Measurements from ENCODE around the gene NFASC. TPM values are rescaled to one million over a fixed set of nuclear protein-coding genes. Genes with fewer than 3 reads are reported as not detected.

The NFASC gene
- total RNA-seq, 1 experiment from 2014 or later: 16.9 TPM

- H3K27me3 ChIP-seq (ENCODE audit: control insufficient read depth, insufficient read depth, low read length): no peaks in the 10 kb centered on the region; the same call in 1 of the 2 replicates
Observed at GRCh38 chr1:204902671-204903070, 32.0 kb downstream of the NFASC start.

GRCh38 chr1:204904228-204904810 lies 33.7 kb downstream of the NFASC start:
- DNase-seq (ENCODE audit: low read depth, low spot score) (no peak), ATAC-seq (no peak)
- no peak overlapping the region for H3K27ac ChIP-seq (ENCODE audit: low read length)
- ChIA-PET POLR2A (no interaction called here), CTCF (no interaction called here)
- H3K27me3 ChIP-seq (ENCODE audit: control insufficient read depth, insufficient read depth, low read length): no peaks in the 10 kb centered on the region; the same call in 1 of the 2 replicates
- in situ Hi-C loops (cut with HindIII; ENCODE audit: low pct_unique_long_range_greater_than_20kb, low sequenced_read_pairs) (no loop called here), intact Hi-C loops (cut with micrococcal nuclease; ENCODE audit: unreplicated experiment) (no loop called here)
- no peak overlapping the region for H3K4me3 ChIP-seq (ENCODE audit: low read depth in 2 of 2, low read length in 2 of 2)
- no peaks in the 10 kb centered on the region for H3K36me3 ChIP-seq (ENCODE audit: control insufficient read depth, insufficient read depth, low read length)
- TF ChIP-seq POLR2AphosphoS5 (IDR thresholded peaks at IDR 0.05; ENCODE audit: low read depth, low read length) (no peak), SIN3A (IDR thresholded peaks at IDR 0.05; ENCODE audit: borderline replicate concordance, insufficient read depth, low read depth, low read length) (no peak), CTCF (IDR thresholded peaks at IDR 0.05) (no peak), TCF7L2 (IDR thresholded peaks at IDR 0.05; ENCODE audit: low read depth, low read length) (no peak), REST (IDR thresholded peaks at IDR 0.05; ENCODE audit: insufficient read depth in 1 of 2, low read depth in 2 of 2, low read length in 1 of 2) (no peak)
- H3K4me1 ChIP-seq (ENCODE audit: control insufficient read depth, insufficient read depth, low read length): no peaks in the 10 kb centered on the region
- H3K9me3 ChIP-seq (ENCODE audit: control insufficient read depth, insufficient read depth, low read depth, low read length): no peaks in the 10 kb centered on the region
- no TSS peak for BruUV-seq (replicated peaks)

More at GRCh38 chr1:204902671-204903070, 32.0 kb downstream of the NFASC start:
- POLR2A ChIA-PET: no interaction called here
- H3K36me3 ChIP-seq (ENCODE audit: control insufficient read depth, insufficient read depth, low read length): no peaks in the 10 kb centered on the region
- H3K4me3 ChIP-seq (ENCODE audit: low read depth in 2 of 2, low read length in 2 of 2): no peak overlapping the region
- TF ChIP-seq SIN3A (IDR thresholded peaks at IDR 0.05; ENCODE audit: borderline replicate concordance, insufficient read depth, low read depth, low read length): no peak
- no peak for TF ChIP-seq POLR2AphosphoS5 (IDR thresholded peaks at IDR 0.05; ENCODE audit: low read depth, low read length)
- TF ChIP-seq REST (IDR thresholded peaks at IDR 0.05; ENCODE audit: insufficient read depth in 1 of 2, low read depth in 2 of 2, low read length in 1 of 2): no peak
- TF ChIP-seq TCF7L2 (IDR thresholded peaks at IDR 0.05; ENCODE audit: low read depth, low read length): no peak
- no peak for TF ChIP-seq CTCF (IDR thresholded peaks at IDR 0.05)
- ATAC-seq: no peak
- DNase-seq (ENCODE audit: low read depth, low spot score): no peak
- no TSS peak for BruUV-seq (replicated peaks)
- CTCF ChIA-PET: no interaction called here
- H3K4me1 ChIP-seq (ENCODE audit: control insufficient read depth, insufficient read depth, low read length): no peaks in the 10 kb centered on the region
- no peak overlapping the region for H3K27ac ChIP-seq (ENCODE audit: low read length)
- in situ Hi-C loops (cut with HindIII; ENCODE audit: low pct_unique_long_range_greater_than_20kb, low sequenced_read_pairs): no loop called here
- H3K9me3 ChIP-seq (ENCODE audit: control insufficient read depth, insufficient read depth, low read depth, low read length): no peaks in the 10 kb centered on the region
- intact Hi-C loops (cut with micrococcal nuclease; ENCODE audit: unreplicated experiment): no loop called here
